SK-N-SH treated with all-trans-retinoic acid at 6 μM for 48 hours (cell line): Measurements from ENCODE around the gene B3GNT9.

Experiments
- ATAC-seq: fragments of 200-7000 bp; cut with Tn5 transposase; 3 replicates; pipeline ENCODE4 v1.9.1; 2020; ENCODE audit warnings: mild to moderate bottlenecking, moderate library complexity
- ARNTL ChIP-seq: fragments of 450-650 bp; formaldehyde crosslinking; IDR thresholded peaks from 2 replicates; pipeline ENCODE4 v1.5.0; 2020; ENCODE audit warnings: low read depth, mild to moderate bottlenecking, moderate library complexity, borderline replicate concordance
- BACH2 ChIP-seq: fragments of 250-450 bp; sonication (Bioruptor Pico); IDR thresholded peaks from 2 replicates; pipeline ENCODE4 v1.9.0; 2021; ENCODE audit warnings: mild to moderate bottlenecking, borderline replicate concordance
- ESRRG ChIP-seq: fragments of 250-450 bp; sonication (Bioruptor Pico); IDR thresholded peaks from 2 replicates; pipeline ENCODE4 v1.6.1; 2021; ENCODE audit warnings: mild to moderate bottlenecking
- GLIS3 ChIP-seq: fragments of 250-450 bp; sonication (Bioruptor Pico); IDR thresholded peaks from 2 replicates; pipeline ENCODE4 v1.5.0; 2020; ENCODE audit warnings: mild to moderate bottlenecking, moderate library complexity
- ISL1 ChIP-seq: fragments of 250-450 bp; sonication (Bioruptor Pico); IDR thresholded peaks from 2 replicates; pipeline ENCODE4 v2.1.2; 2022; ENCODE audit warnings: mild to moderate bottlenecking, moderate library complexity
- OSR1 ChIP-seq: fragments of 250-450 bp; sonication (Bioruptor Pico); IDR thresholded peaks from 2 replicates; pipeline ENCODE4 v1.8.0; 2022; ENCODE audit warnings: moderate library complexity, mild to moderate bottlenecking, inconsistent platforms
- PPARA ChIP-seq: fragments of 250-450 bp; sonication (Bioruptor Pico); IDR thresholded peaks from 2 replicates; pipeline ENCODE4 v1.5.0; 2020; ENCODE audit warnings: mild to moderate bottlenecking, borderline replicate concordance
- SNAI2 ChIP-seq: fragments of 250-450 bp; sonication (Bioruptor Pico); IDR thresholded peaks from 2 replicates; pipeline ENCODE4 v1.5.0; 2020; ENCODE audit warnings: mild to moderate bottlenecking, moderate library complexity
- TCF4 ChIP-seq: fragments of 250-450 bp; sonication (Bioruptor Pico); IDR thresholded peaks from 2 replicates; pipeline ENCODE4 v1.8.0; 2021; ENCODE audit warnings: mild to moderate bottlenecking, moderate library complexity, borderline replicate concordance
- TOX ChIP-seq: fragments of 250-450 bp; sonication (Bioruptor Pico); IDR thresholded peaks from 2 replicates; pipeline ENCODE4 v1.8.0; 2021; ENCODE audit warnings: mild to moderate bottlenecking, moderate library complexity, borderline replicate concordance
- ZC3H10 ChIP-seq: fragments of 250-450 bp; sonication (Bioruptor Pico); IDR thresholded peaks from 2 replicates; pipeline ENCODE4 v1.5.1; 2021; ENCODE audit warnings: mild to moderate bottlenecking, moderate library complexity
- ZFP3 ChIP-seq: fragments of 250-450 bp; sonication (Bioruptor Pico); IDR thresholded peaks from 2 replicates; pipeline ENCODE4 v1.5.0; 2020; ENCODE audit warnings: mild to moderate bottlenecking, moderate library complexity
- ZNF565 ChIP-seq: fragments of 450-650 bp; formaldehyde crosslinking; conservative IDR thresholded peaks from 2 replicates; pipeline ENCODE4 v1.5.0; 2020; ENCODE audit warnings: low read depth, mild to moderate bottlenecking, moderate library complexity
- ZNF70 ChIP-seq: fragments of 450-650 bp; formaldehyde crosslinking; IDR thresholded peaks from 2 replicates; pipeline ENCODE4 v1.5.0; 2020; ENCODE audit warnings: mild to moderate bottlenecking, moderate library complexity
- ZNF8 ChIP-seq: fragments of 450-650 bp; formaldehyde crosslinking; IDR thresholded peaks from 2 replicates; pipeline ENCODE4 v1.5.0; 2020; ENCODE audit warnings: mild to moderate bottlenecking, moderate library complexity
- TF ChIP-seq, protein P1 (sequence below): fragments of 250-450 bp; sonication (Bioruptor Pico); IDR thresholded peaks from 2 replicates; pipeline ENCODE4 v1.5.1; 2020; ENCODE audit warnings: low read depth, mild to moderate bottlenecking, moderate library complexity
- TF ChIP-seq, protein P2 (sequence below): fragments of 250-450 bp; sonication (Bioruptor Pico); IDR thresholded peaks from 2 replicates; pipeline ENCODE4 v1.8.0; 2021; ENCODE audit warnings: low read depth, mild to moderate bottlenecking, moderate library complexity, borderline replicate concordance
- TF ChIP-seq, protein P3 (sequence below): fragments of 250-450 bp; sonication (Bioruptor Pico); IDR thresholded peaks from 2 replicates; pipeline ENCODE4 v1.5.1; 2021; ENCODE audit warnings: mild to moderate bottlenecking, moderate library complexity
- TF ChIP-seq, protein P4 (sequence below): fragments of 250-450 bp; sonication (Bioruptor Pico); IDR thresholded peaks from 2 replicates; pipeline ENCODE4 v1.8.0; 2020; ENCODE audit warnings: mild to moderate bottlenecking, moderate library complexity, borderline replicate concordance

Gene B3GNT9

DNA sequence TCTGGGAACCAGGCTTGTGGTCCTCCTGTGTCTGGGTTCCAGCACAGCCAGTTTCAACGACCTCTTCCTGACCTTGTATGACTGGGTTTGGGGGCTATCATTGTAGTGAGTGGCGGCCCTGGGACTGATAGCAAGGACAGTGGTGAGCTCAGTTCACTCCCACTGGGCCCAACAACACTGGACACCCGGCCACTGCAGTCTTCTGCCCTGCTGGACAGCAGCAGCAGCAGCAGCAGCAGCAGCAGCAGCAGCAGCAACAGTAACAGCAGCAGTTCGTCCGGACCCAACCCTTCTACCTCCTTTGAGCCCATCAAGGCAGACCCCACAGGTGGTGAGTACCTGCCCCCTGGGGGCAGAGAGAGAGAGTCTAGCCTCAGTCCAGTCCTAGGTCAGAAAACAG, 44.9 kb upstream of the B3GNT9 start:
- TF ChIP-seq, protein P1, sequence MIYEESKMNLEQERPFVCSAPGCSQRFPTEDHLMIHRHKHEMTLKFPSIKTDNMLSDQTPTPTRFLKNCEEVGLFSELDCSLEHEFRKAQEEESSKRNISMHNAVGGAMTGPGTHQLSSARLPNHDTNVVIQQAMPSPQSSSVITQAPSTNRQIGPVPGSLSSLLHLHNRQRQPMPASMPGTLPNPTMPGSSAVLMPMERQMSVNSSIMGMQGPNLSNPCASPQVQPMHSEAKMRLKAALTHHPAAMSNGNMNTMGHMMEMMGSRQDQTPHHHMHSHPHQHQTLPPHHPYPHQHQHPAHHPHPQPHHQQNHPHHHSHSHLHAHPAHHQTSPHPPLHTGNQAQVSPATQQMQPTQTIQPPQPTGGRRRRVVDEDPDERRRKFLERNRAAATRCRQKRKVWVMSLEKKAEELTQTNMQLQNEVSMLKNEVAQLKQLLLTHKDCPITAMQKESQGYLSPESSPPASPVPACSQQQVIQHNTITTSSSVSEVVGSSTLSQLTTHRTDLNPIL (CRISPR knock-in tag): no peak
- ATAC-seq: no peak

DNA sequence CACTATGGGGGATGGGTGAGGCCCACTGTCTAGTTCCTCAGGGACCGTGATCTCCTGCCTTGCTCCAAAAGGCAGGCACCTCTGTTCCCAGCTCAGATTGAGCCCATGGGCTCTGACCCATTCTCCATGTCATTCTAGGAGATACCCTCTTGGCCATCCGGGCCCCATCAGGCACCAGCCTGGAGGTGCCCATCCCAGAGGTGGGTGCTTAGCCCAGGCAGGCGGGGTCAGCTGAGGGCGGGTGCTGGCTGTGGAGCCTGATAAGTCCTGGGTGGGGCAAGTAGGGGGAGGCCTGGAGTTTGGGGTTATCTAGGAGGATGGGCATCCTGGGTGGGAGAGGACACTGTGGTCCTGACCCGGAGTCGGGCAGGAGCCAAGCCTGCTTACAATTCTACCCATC, 43.5 kb upstream of the B3GNT9 start:
- TF ChIP-seq TCF4: no peak
- no peak for TF ChIP-seq TOX (CRISPR knock-in tag)
- no peak for TF ChIP-seq SNAI2 (CRISPR knock-in tag)
- TF ChIP-seq, protein P1 (CRISPR knock-in tag): no peak
- TF ChIP-seq ZNF8 (CRISPR knock-in tag): no peak
- TF ChIP-seq ZC3H10: no peak
- TF ChIP-seq OSR1 (CRISPR knock-in tag): no peak
- TF ChIP-seq GLIS3: no peak
- TF ChIP-seq ZNF565 (CRISPR knock-in tag): no peak
- TF ChIP-seq, protein P2, sequence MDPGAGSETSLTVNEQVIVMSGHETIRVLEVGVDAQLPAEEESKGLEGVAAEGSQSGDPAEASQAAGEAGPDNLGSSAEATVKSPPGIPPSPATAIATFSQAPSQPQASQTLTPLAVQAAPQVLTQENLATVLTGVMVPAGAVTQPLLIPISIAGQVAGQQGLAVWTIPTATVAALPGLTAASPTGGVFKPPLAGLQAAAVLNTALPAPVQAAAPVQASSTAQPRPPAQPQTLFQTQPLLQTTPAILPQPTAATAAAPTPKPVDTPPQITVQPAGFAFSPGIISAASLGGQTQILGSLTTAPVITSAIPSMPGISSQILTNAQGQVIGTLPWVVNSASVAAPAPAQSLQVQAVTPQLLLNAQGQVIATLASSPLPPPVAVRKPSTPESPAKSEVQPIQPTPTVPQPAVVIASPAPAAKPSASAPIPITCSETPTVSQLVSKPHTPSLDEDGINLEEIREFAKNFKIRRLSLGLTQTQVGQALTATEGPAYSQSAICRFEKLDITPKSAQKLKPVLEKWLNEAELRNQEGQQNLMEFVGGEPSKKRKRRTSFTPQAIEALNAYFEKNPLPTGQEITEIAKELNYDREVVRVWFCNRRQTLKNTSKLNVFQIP (CRISPR knock-in tag): no peak
- ATAC-seq: no peak

DNA sequence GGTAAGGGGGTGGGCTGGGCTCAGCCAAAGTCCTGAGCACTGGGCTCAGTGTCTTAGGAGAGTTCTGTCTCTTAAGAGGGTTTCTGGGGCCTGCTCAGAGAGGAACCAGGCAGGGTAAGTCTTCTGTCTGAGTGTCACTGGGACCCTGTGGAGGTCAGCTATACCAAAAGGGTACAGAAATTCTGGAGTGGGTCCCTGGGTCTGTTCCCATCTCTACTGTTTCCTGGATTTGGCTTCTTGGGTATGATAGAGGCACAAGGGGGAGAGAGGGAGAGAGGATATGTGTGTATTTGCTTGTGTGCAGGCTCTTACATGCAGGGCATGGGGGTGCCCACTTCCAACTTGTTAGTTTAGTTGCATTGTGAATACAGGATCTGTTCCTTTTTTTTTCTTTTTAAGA, 42.7 kb upstream of the B3GNT9 start:
- ATAC-seq: no peak
- no peak for TF ChIP-seq BACH2 (CRISPR knock-in tag)
- TF ChIP-seq, protein P3, sequence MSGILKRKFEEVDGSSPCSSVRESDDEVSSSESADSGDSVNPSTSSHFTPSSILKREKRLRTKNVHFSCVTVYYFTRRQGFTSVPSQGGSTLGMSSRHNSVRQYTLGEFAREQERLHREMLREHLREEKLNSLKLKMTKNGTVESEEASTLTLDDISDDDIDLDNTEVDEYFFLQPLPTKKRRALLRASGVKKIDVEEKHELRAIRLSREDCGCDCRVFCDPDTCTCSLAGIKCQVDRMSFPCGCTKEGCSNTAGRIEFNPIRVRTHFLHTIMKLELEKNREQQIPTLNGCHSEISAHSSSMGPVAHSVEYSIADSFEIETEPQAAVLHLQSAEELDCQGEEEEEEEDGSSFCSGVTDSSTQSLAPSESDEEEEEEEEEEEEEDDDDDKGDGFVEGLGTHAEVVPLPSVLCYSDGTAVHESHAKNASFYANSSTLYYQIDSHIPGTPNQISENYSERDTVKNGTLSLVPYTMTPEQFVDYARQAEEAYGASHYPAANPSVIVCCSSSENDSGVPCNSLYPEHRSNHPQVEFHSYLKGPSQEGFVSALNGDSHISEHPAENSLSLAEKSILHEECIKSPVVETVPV (CRISPR knock-in tag): no peak
- no peak for TF ChIP-seq PPARA (CRISPR knock-in tag)
- no peak for TF ChIP-seq ZNF565 (CRISPR knock-in tag)
- no peak for TF ChIP-seq ISL1 (CRISPR knock-in tag)
- TF ChIP-seq ESRRG (CRISPR knock-in tag): no peak
- TF ChIP-seq, protein P2 (CRISPR knock-in tag): no peak
- no peak for TF ChIP-seq TCF4
- TF ChIP-seq ZNF8 (CRISPR knock-in tag): no peak
- TF ChIP-seq, protein P1 (CRISPR knock-in tag): no peak
- TF ChIP-seq ARNTL (CRISPR knock-in tag): no peak
- no peak for TF ChIP-seq ZFP3 (CRISPR knock-in tag)
- no peak for TF ChIP-seq TOX (CRISPR knock-in tag)
- no peak for TF ChIP-seq ZNF70
- TF ChIP-seq SNAI2 (CRISPR knock-in tag): no peak
- TF ChIP-seq, protein P4, sequence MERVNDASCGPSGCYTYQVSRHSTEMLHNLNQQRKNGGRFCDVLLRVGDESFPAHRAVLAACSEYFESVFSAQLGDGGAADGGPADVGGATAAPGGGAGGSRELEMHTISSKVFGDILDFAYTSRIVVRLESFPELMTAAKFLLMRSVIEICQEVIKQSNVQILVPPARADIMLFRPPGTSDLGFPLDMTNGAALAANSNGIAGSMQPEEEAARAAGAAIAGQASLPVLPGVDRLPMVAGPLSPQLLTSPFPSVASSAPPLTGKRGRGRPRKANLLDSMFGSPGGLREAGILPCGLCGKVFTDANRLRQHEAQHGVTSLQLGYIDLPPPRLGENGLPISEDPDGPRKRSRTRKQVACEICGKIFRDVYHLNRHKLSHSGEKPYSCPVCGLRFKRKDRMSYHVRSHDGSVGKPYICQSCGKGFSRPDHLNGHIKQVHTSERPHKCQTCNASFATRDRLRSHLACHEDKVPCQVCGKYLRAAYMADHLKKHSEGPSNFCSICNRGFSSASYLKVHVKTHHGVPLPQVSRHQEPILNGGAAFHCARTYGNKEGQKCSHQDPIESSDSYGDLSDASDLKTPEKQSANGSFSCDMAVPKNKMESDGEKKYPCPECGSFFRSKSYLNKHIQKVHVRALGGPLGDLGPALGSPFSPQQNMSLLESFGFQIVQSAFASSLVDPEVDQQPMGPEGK (CRISPR knock-in tag): no peak
- no peak for TF ChIP-seq OSR1 (CRISPR knock-in tag)
